Left kidney (tissue), 2 donors: ENCODE data around the gene ATXN1. TPM values are rescaled to one million over a fixed set of nuclear protein-coding genes. Genes with fewer than 3 reads are reported as not detected.
"Not testable (repeated sequence)": the region's sequence is repeated elsewhere in the genome, so short reads cannot be mapped to it uniquely, and the experiment has no call there.

ENCODE experiments used
- DNase-seq: peaks from one replicate; pipeline ENCODE4 v3.0.0-alpha.2; 2013
- polyA plus RNA-seq: library from polyadenylated mRNA; unstranded; fragments of 120-200 nt; gene quantifications from one replicate; pipeline ENCODE4 v1.2.1, GENCODE V29; 2013; ENCODE audit not compliant: insufficient read length

ATXN1 gene
- polyA plus RNA-seq, 1 donor: 23.6 TPM

DNA sequence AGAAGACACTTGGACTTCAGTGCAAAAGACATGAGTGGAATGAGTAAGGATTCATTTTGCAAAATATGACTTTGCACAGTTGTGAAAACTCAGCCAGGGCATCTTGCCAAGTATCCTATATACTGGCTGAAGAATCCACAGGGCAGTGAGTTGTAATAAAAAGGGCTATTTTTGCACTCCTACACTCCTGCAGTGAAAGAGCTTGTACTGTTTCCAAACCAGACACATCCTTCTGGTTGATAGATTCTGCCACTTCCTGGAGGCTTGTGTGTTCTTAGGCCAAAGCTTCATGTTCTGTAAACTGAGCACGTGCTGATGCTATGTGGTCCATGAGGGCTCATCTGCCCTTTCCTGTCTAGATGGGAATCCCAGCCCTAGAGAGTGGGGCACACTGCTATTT, 488.0 kb downstream of the ATXN1 start:
- DNase-seq: no peak

- no peak for DNase-seq
Measured at GRCh38 chr6:16272201-16272600, 489.1 kb downstream of the ATXN1 start.

- DNase-seq: no peak
Measured at GRCh38 chr6:16271428-16271827, 489.8 kb downstream of the ATXN1 start.

GRCh38 chr6:16270178-16270794, 491.0 kb downstream of the ATXN1 start:
- no peak for DNase-seq

- not testable (repeated sequence) for DNase-seq
Measured at GRCh38 chr6:16269442-16270070, 491.7 kb downstream of the ATXN1 start.

DNA sequence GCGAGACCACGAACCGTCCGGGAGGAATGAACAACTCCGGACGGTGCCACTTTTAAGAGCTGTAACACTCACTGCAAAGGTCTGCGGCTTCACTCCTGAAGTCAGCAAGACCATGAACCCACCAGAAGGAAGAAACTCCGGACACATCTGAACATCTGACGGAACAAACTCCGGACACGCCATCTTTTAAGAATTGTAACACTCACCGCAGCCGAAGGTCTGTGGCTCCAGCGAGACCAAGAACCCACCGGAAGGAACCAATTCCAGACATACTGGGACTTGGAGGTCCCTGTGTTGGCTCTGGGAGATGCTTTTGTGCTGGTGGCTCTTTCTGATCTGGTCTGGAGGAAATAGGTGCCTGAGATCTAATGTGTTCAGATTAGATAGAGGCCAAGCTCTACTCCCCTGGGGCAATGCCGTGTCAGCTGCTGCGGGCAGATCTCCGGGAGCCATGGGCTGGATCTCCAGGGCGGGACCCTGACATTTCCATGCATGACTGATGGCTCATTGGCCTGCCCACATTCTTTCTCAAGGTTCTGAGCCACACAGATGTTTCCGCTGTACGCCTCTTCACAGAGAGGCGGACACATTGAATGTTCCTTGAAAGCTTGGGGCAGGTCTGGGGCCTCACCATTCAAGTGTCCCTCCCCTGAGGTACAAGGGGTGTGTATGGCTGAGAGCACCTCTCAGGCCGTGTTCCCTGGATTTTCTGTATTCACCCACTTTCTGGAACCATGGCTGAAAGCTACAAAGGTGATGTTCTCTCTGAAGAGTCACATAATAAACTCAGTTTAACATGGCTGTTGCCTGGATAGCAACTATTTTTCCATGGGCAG, 493.6 kb downstream of the ATXN1 start:
- DNase-seq: no peak

DNA sequence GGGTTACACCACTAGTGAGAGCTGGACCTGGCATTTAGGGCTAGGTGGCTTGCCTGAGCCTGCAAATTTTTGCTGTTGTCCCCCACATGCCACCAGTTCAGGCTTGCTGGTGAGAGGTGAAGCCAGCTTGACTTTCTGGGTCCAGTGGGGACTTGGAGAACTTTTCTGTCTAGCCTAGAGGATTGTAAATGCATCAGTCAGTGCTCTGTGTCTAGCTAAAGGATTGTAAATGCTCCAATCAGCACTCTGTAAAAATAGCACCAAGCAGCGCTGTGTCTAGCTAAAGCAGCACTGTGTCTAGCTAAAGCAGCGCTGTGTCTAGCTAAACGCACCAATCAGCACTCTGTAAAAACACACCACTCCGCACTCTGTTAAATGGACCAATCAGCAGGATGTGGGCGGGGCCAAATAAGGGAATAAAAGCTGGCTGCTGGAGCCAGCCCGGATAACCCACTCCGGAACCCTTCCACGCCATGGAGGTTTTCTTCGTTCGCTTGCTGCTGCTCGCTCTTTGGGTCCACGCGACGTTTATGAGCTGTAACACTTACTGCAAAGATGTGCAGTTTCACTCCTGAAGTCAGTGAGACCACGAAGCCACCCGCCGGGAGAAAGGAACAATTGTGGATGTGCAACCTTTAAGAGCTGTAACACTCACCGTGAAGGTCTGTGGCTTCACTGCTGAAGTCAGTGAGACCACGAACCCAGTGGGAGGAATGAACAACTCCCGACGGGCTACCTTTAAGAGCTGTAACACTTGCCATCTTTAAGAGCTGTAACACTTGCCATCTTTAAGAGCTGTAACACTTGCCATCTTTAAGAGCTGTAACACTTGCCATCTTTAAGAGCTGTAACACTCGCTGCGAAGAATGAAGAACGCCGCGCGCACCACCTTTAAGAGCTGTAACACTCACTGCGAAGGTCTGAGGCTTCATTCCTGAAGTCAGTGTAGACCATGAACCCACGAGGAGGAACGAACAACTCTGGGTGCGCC, 495.6 kb downstream of the ATXN1 start:
- no peak for DNase-seq

DNA sequence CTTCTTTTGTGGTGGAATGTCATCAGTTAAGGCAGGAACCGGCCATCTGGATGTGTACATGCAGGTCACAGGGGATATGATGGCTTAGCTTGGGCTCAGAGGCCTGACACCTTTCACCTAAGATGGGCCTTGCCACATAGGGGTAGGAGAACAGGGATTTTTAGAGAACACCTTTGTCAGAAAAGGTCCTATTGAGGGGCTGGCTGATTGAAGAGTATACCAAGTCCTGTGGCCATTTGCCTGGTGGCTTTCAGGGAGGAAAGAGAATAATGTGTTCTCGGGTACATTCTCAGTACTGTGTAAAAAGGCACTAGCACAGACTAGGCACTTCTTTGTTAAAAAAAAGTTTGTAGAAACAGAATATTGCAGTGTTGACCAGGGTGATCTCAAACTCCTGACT, 496.5 kb downstream of the ATXN1 start:
- no peak for DNase-seq

DNA sequence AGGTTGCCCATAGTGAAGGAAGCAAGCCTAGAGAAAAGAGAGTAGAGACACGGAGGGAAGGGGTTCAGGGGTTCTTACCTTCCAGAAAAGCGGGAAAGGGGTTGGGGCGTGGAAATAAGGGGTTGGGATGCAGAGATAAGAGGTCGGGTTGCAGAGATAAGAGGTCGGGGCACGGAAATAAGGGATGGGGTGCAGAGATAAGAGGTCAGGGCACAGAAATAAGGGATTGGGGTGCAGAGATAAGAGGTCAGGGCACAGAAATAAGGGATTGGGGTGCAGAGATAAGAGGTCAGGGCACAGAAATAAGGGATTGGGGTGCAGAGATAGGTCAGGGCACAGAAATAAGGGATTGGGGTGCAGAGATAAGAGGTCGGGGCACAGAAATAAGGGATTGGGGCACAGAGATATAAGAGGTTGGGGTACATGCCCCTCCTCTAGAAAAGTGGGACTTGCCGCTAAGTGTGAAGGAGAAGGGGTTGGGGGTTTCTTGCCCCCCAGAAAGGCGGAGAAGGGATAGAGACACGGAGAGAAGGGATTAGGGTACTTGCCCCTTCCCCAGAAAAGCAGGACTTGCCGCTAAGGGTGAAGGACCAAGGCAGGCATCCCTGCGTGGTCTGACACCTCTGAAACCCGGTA, 497.7 kb downstream of the ATXN1 start:
- not testable (repeated sequence) for DNase-seq

- not testable (repeated sequence) for DNase-seq
Measured at GRCh38 chr6:16262773-16263172, 498.5 kb downstream of the ATXN1 start.

DNA sequence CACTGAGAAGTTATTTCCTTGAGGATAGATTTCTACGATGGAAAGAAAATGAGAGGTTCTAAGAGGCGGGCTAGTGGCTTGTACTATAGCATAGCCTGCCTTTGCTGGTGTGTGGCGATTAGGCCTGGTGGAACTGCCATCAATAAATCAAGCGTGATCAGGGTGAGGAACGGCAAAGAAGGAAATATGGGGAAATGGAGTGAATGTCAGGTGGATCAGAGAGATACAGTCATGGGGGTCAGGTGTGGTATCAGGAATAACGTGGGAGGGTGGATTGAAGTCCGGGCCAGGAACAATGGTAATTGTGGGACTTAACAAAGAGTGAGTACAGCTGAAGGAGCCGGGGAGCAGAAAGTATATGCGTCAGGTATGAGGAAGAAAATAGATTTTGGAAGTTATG, 500.7 kb downstream of the ATXN1 start:
- DNase-seq: not testable (repeated sequence)

DNA sequence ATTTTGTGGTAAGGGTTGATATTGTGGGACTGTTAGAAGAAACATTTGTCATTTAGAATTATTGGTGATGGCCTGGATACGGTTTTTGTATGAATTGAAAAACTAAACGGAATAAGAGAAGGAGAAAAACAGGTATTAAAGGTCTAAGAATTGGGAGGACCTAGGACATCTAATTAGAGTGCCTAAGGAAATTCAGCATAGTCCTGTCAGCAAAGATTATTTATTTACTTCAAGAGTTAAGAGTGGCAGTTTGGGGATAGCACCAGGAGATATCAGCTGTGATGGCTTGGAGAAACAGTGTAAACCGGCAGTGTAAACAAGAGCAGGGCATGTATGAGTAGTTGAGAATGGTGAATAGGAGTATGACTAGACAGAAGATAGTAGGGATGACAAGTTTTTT, 501.7 kb downstream of the ATXN1 start:
- DNase-seq: not testable (repeated sequence)

GRCh38 chr6:16258709-16259075, 502.6 kb downstream of the ATXN1 start:
- DNase-seq: no peak

DNA sequence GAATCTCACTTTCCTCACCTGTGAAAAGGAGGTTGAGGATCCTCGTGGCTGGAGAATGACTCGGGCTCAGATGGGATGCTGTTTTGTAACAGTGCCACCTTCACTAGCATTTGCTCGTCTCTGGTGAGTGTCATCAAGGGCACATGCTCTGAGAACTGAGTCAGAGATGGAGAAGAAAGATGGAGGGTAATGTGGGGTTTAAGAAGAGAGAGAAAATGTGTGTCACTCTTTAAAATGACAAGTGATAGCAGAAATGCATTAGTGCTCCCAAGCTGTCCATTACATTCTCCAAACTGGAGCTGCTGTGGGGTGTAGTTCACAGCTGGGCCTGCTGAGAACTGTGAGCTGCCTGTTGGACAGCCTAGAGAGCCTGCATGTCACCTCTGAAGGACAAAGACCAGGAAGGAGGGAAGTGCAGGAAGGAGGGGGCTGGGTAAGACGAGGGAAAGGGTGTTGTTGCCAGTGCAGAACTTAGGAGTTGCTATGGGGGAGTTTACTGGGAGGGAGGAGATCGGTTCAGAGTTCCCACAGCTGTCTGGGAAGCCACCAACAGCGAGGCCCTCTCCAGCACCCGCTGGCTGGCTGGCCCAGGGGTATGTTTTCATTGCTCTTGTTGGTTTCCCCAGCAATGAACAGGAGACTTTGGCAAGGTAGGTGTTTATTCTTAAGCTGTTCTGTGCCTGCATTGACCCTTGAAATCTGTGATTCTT, 503.1 kb downstream of the ATXN1 start:
- no peak for DNase-seq

DNA sequence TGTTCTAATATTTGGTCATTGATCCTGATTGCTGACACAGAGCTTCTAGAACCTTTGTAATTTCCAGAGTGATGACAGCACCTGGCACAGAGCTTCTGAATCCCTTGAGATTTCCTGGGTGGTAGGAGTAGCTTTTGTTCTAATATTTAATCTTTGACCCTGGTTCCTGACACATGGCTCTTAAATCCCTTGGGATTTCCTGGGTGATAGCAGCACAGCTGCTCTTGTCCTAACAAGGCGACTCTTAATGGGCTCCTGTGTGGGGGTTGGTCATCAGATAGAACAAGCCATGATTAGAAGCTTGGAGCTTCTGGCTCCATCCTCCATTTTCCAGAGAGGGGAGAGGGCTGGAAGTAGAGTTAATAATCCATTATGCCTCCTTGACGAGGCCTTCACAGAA, 504.5 kb downstream of the ATXN1 start:
- DNase-seq: no peak

DNA sequence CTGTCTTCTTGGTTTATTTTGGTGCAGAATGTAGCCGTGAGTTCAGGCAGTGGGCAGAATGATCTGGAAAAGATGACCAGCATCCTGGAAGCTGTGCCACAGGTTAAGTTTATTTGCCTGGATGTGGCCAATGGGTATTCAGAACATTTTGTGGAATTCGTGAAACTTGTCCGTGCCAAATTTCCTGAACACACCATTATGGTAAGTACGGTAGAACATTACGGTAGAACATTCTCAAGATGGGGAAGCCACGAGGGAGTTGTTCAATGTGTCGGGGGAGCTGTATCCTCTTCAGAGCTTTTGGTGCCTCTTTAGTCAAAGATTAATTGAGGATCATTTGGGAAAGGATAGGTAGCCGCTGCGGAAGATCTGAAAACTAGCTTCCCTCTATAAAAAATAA, 506.7 kb downstream of the ATXN1 start:
- DNase-seq: no peak

DNA sequence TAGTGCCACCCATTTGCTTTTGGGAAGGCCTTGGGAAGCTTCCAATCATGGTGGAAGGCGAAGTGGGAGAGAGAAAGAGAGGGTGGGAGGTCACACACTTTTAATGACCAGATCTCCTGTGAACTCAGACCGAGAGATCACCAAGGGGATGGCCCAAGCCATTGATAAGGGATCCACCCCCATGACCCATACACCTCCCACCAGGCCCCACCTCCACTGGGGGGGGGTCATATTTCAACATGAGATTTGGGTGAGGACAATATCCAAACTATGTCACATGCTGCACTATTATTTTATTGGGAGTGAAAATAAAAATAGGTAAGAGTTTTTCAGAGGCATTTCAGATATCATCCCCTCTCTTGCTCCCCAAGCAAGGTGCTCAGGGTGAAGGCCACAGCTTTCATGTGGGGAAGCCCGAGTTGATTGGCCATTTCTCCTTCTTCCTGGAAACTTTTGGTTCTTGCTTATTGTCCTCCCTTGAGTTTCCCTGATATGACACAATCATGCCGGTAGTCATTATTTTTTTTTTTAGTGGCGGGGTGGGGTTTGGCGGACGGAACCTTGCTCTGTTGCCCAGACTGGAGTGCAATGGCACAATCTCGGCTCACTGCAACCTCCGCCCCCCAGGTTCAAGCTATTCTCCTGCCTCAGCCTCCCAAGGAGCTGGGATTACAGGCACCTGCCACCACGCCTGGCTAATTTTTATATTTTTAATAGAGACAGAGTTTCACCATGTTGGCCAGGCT, 507.7 kb downstream of the ATXN1 start:
- DNase-seq: no peak

- no peak for DNase-seq
Measured at GRCh38 chr6:16252686-16253299, 508.5 kb downstream of the ATXN1 start.

GRCh38 chr6:16251706-16252105, 509.6 kb downstream of the ATXN1 start:
- no peak for DNase-seq

DNA sequence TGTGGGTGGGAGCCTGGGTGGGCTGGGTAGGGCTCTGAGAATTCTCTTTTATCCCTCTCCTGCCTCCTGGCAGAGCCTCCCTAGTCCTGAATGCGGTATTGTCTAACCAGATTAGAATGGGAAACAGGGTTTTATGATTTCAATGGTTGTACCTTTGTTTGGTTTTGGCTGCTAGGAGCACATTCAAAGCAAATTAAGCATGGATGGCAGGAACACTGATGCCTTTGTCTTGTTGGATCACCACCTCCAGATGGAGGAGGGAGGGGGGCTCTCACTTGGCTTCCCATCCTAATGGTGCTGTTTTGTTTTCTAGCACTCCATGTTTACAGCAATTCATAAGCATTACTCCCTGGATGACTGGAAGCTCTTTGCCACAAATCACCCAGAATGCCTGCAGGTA, 511.3 kb downstream of the ATXN1 start:
- no peak for DNase-seq
